B cell (primary cell): Measurements from ENCODE around the gene NEUROG2. TPM values are rescaled to one million over a fixed set of nuclear protein-coding genes. Genes with fewer than 3 reads are reported as not detected.
A peak's percentile ranks its signal among the peaks of the same experiment; 100 is the strongest.

Experiments used
- ATAC-seq: fragments of 200-7000 bp; cut with Tn5 transposase; one replicate; pipeline ENCODE4 v1.10.0; 2021; ENCODE audit warnings: low read depth, mild to moderate bottlenecking, moderate number of reproducible peaks, moderate library complexity
- CTCF ChIA-PET: fragments of 350-600 bp; sonication (Branson Sonifier 250); formaldehyde crosslinking; loops from one replicate; lab custom pipeline; 2021; ENCODE audit warnings: antibody characterized with exemption, inconsistent platforms; lab: Charles Lee
- POLR2A ChIA-PET: fragments of 350-600 bp; sonication (Branson Sonifier 250); formaldehyde crosslinking; loops from one replicate; lab custom pipeline; 2021; ENCODE audit warnings: antibody characterized with exemption; lab: Charles Lee
- DNase-seq: peaks from one replicate; pipeline ENCODE4 v3.0.0; 2013
- H2AFZ ChIP-seq: 2 replicates; pipeline ENCODE4 v1.6.1; 2012; ENCODE audit warnings: mild to moderate bottlenecking, low read depth, low read length; ENCODE audit not compliant: insufficient read depth, poor library complexity, severe bottlenecking
- H3K27ac ChIP-seq, 2 donors: 1 replicate in 1 of 2; 2 replicates in 1 of 2; pipeline ENCODE4 v1.5.1; 2012 to 2013; ENCODE audit warnings: low read length in 2 of 2, mild to moderate bottlenecking in 2 of 2, moderate library complexity in 1 of 2
- H3K27me3 ChIP-seq, 4 experiments: fragments of 200-600 bp in 1 of 4; sonication (generic) in 1 of 4; replicated peaks in 1 of 4; 1 replicate in 2 of 4; 2 replicates in 2 of 4; pipeline versions ENCODE4 v1.6.1 to v1.7.0; 2013 to 2016; ENCODE audit warnings: low read length in 3 of 4, mild to moderate bottlenecking in 2 of 4, mixed read lengths in 1 of 4, moderate library complexity in 1 of 4; ENCODE audit not compliant: insufficient read depth in 4 of 4, control insufficient read depth in 3 of 4; ENCODE audit errors: control extremely low read depth in 1 of 4
- H3K36me3 ChIP-seq, 2 experiments: replicated peaks in 1 of 2; 1 replicate in 1 of 2; 2 replicates in 1 of 2; pipeline versions ENCODE4 v1.6.1 to v1.7.1; 2013; ENCODE audit warnings: low read length in 1 of 2; ENCODE audit not compliant: insufficient read depth in 2 of 2, control insufficient read depth in 1 of 2; ENCODE audit errors: control extremely low read depth in 1 of 2, extremely low read depth in 1 of 2
- H3K4me1 ChIP-seq, 2 donors: fragments of 200-600 bp in 1 of 2; sonication (generic) in 1 of 2; 1 replicate in 1 of 2; 2 replicates in 1 of 2; pipeline versions ENCODE4 v1.5.1 to v1.6.1; 2013 to 2017; ENCODE audit warnings: low read length in 2 of 2; ENCODE audit not compliant: control insufficient read depth in 2 of 2, insufficient read depth in 2 of 2
- H3K4me2 ChIP-seq: replicated peaks from 2 replicates; pipeline ENCODE3; 2012; ENCODE audit warnings: mild to moderate bottlenecking, low read depth, low read length; ENCODE audit not compliant: poor library complexity, severe bottlenecking
- H3K4me3 ChIP-seq, 5 experiments: fragments of 200-600 bp in 1 of 5; sonication (generic) in 1 of 5; 1 replicate in 3 of 5; 2 replicates in 2 of 5; pipeline versions ENCODE4 v1.5.1 to v1.7.0; 2011 to 2016; ENCODE audit warnings: low read length in 4 of 5, mild to moderate bottlenecking in 4 of 5, low read depth in 2 of 5, control low read depth in 1 of 5, moderate library complexity in 1 of 5; ENCODE audit not compliant: insufficient read depth in 1 of 5; ENCODE audit errors: control extremely low read depth in 1 of 5, extremely low read depth in 1 of 5
- H3K79me2 ChIP-seq: fragments of 200-600 bp; sonication (generic); one replicate; pipeline ENCODE4 v1.6.0; 2016; ENCODE audit warnings: low read length; ENCODE audit not compliant: control insufficient read depth, insufficient read depth
- H3K9ac ChIP-seq: fragments of 200-600 bp; sonication (generic); 2 replicates; pipeline ENCODE4 v1.6.1; 2017; ENCODE audit warnings: mild to moderate bottlenecking, low read length, moderate library complexity
- H3K9me3 ChIP-seq, 3 donors: one replicate each; pipeline versions ENCODE4 v1.6.1 to v1.7.1; 2013; ENCODE audit warnings: low read length in 2 of 3; ENCODE audit not compliant: control insufficient read depth in 2 of 3, insufficient read depth in 1 of 3; ENCODE audit errors: control extremely low read depth in 1 of 3
- H4K20me1 ChIP-seq: 2 replicates; pipeline ENCODE4 v1.6.0; 2012; ENCODE audit warnings: mild to moderate bottlenecking, low read length; ENCODE audit not compliant: insufficient read depth, control insufficient read depth, poor library complexity, severe bottlenecking
- H3K27ac Mint-ChIP-seq: one replicate; pipeline ENCODE4 v1.8.0; 2021; ENCODE audit warnings: mixed read lengths
- H3K27me3 Mint-ChIP-seq: one replicate; pipeline ENCODE4 v1.8.0; 2021; ENCODE audit warnings: mixed read lengths
- H3K4me1 Mint-ChIP-seq: one replicate; pipeline ENCODE4 v1.8.0; 2021; ENCODE audit warnings: mixed read lengths
- H3K4me3 Mint-ChIP-seq: one replicate; pipeline ENCODE4 v1.8.0; 2021; ENCODE audit warnings: mixed read lengths
- H3K9me3 Mint-ChIP-seq: one replicate; pipeline ENCODE4 v1.8.0; 2022; ENCODE audit warnings: mixed read lengths; ENCODE audit not compliant: insufficient read depth
- CTCF ChIP-seq: fragments of 200-600 bp; IDR thresholded peaks from one replicate; pipeline ENCODE4 v1.8.0; 2022; ENCODE audit warnings: antibody characterized with exemption, mild to moderate bottlenecking
- EZH2 ChIP-seq: IDR thresholded peaks from 2 replicates; pipeline ENCODE4 v1.6.1; 2012; ENCODE audit warnings: borderline replicate concordance, low read depth, mild to moderate bottlenecking, moderate library complexity, low read length; ENCODE audit not compliant: insufficient read depth, poor library complexity, severe bottlenecking
- WGBS: methylation state at CpG from one replicate; pipeline ENCODE4 v1.1.5; 2013; ENCODE audit warnings: missing lambda C conversion rate; ENCODE audit not compliant: insufficient coverage; 5-methylcytosine and 5-hydroxymethylcytosine counted together
- intact Hi-C: fragments of 100-400 bp; cut with micrococcal nuclease; formaldehyde crosslinking; loops from one replicate; pipeline ENCODE4 v1.10.0; 2022
- polyA plus RNA-seq: library from polyadenylated mRNA; depleted of rRNA; stranded (reverse); fragments of >200 nt; gene quantifications from 2 replicates; pipeline ENCODE4 v1.2.3, GENCODE V29; 2012
- total RNA-seq, 2 donors: library from RNA; stranded (reverse); fragments of 120-200 nt in 1 of 2; gene quantifications; 1 replicate in 1 of 2; 2 replicates in 1 of 2; pipeline versions ENCODE4 v1.2.3 to v1.2.4, GENCODE V29; 2013 to 2022

NEUROG2 gene
- total and polyA plus RNA-seq, 2 donors (not counting 1 experiment from before 2014, with no cell fraction given): not detected

- Histone ChIP-seq H3K9me3 (peaks cover 0 to 45% (median 23%) of the 10 kb centered on the region in 3 donors), H4K20me1 (no peaks in the 10 kb centered on the region), H3K79me2 (no peaks in the 10 kb centered on the region), H3K9ac (peak overlapping the region; percentile 14), H3K27me3 (peaks cover 0 to 80% (median 71%) of the 10 kb centered on the region in 4 experiments), H3K36me3 (no peaks in the 10 kb centered on the region), H3K27ac (no peak overlapping the region), H3K4me3 (no peak overlapping the region), H3K4me1 (peaks cover 58 to 73% of the 10 kb centered on the region in 2 donors), H3K4me2 (peak overlapping the region; percentile 56), H2AFZ (no peak overlapping the region)
- DNase-seq (no peak), ATAC-seq (no peak)
- Mint-ChIP-seq H3K4me1 (peaks cover 63% of the 10 kb centered on the region), H3K9me3 (no peaks in the 10 kb centered on the region), H3K27me3 (peaks cover 87% of the 10 kb centered on the region), H3K27ac (no peak overlapping the region), H3K4me3 (peak overlapping the region; percentile 59)
- POLR2A ChIA-PET: interaction anchor here (1.4 kb wide), 1 partner anchor 10 kb away, joined by 4 read pairs; no protein-coding TSS in a partner anchor
- CTCF ChIA-PET: interaction anchor here (1.1 to 1.9 kb wide), 4 partner anchors 9 to 306 kb away, joined by 3 to 5 read pairs (median 4); no protein-coding TSS in a partner anchor
- intact Hi-C loops: no loop called here
- WGBS: 11% methylated on average over 20 of the region's 25 CpGs
- TF ChIP-seq CTCF: no peak
- TF ChIP-seq EZH2: no peak
Measured at GRCh38 chr4:112520598-112521122, 4.7 kb upstream of the NEUROG2 start.
